Ecto neural progenitor cell (in vitro differentiated cells): ENCODE data around the gene IRAK2.
"Not testable (repeated sequence)": the region's sequence is repeated elsewhere in the genome, so short reads cannot be mapped to it uniquely, and the experiment has no call there.

Experiments used
- DNase-seq: peaks from one replicate; pipeline ENCODE4 v3.0.0-alpha.2; 2018; ENCODE audit warnings: low spot score

IRAK2 gene

GRCh38 chr3:10160346-10160745 lies 4.4 kb upstream of the IRAK2 start:
- DNase-seq, result no peak

- no peak for DNase-seq
Measured at GRCh38 chr3:10160925-10161324, 3.8 kb upstream of the IRAK2 start.

GRCh38 chr3:10162185-10162584 lies 2.5 kb upstream of the IRAK2 start:
- no peak for DNase-seq

DNA sequence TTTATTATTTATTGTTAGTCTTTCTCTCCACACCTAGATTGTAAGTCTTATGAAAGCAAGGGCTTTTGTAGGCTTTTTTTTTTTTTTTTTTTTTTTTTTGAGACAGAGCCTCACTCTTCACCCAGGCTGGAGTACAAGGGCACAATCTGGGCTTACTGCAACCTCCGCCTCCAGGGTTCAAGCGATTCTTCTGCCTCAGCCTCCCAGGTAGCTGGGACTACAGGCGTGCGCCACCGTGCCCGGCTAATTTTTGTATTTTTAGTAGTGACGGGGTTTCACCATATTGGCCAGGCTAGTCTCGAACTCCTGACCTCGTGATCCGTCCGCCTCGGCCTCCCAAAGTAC lies 546 bp upstream of the IRAK2 start:
- not testable (repeated sequence) for DNase-seq

DNA sequence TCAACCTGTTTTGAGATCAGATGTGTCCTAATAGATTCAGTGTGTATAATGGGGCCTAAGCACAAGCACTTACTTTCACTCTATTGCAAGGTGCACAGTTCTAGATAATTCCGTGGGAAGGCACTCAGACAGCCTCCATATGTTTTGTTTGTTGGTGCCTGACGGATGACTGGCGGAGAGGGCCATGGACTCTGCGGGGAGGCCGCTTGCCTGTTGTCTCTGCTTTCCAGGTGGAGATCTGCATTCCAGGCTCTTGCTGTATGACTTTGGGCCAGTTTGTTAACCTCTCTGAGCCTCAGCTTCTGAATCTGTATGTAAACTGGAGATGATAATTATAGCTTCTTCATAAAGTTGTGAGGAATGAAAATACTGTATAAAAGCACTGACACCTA lies 1.5 kb downstream of the IRAK2 start:
- no peak for DNase-seq

GRCh38 chr3:10169000-10169496 lies 4.3 kb downstream of the IRAK2 start:
- DNase-seq, result no peak

GRCh38 chr3:10170915-10171478 lies 6.3 kb downstream of the IRAK2 start:
- no peak for DNase-seq

GRCh38 chr3:10173095-10173925 lies 8.6 kb downstream of the IRAK2 start:
- DNase-seq, result no peak

- no peak for DNase-seq
Measured at GRCh38 chr3:10173926-10174435, 9.3 kb downstream of the IRAK2 start.

DNA sequence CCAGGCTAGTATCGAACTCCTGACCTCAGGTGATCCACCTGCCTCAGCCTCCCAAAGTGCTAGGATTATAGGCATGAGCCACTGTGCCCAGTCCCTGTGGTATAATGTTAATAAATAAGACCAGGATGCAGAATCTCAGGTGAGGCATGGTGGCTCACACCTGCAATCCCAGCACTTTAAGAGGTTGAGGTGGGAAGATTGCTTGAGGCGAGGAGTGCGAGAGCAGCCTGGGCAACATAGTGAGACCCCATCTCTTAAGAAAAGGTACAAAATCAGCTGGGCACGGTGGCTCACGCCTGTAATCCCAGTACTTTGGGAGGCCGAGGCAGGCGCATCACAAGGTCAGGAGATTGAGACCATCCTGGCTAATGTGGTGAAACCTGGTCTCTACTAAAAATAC lies 10.6 kb downstream of the IRAK2 start:
- DNase-seq, result not testable (repeated sequence)

GRCh38 chr3:10176150-10176549 lies 11.4 kb downstream of the IRAK2 start:
- not testable (repeated sequence) for DNase-seq

DNA sequence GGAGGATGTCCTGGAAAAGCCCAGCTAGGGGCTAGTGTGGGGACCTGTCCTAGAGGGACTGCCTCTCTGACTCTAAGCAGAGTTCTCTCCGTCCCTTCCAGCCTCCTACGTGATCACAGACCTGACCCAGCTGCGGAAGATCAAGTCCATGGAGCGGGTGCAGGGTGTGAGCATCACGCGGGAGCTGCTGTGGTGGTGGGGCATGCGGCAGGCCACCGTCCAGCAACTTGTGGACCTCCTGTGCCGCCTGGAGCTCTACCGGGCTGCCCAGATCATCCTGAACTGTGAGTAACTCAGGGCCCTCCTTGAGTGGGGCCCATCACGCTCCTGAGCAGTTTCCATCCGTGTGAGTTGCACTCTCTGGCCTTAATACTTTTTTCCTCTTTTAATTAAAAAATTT lies 13.0 kb downstream of the IRAK2 start:
- no peak for DNase-seq

DNA sequence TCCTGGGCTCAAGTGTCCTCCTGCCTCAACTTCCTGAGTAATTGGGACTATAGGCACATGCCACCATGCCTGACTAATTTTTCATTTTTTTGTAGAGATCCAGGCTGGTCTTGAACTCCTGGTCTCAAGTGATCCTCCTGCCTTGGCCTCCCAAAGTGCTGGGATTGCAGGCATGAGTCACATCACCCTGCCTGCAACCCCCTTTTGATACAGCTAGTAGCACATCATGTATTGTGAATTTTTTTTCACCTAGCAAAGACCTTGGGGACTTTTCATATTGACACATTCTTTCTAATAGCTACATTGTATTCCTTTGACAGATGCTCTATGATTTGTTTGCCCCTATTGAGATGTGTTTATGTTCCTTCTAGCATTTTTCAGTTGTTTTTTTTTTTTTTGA lies 14.2 kb downstream of the IRAK2 start:
- DNase-seq, result no peak

GRCh38 chr3:10180289-10180688 lies 15.6 kb downstream of the IRAK2 start:
- no peak for DNase-seq

DNA sequence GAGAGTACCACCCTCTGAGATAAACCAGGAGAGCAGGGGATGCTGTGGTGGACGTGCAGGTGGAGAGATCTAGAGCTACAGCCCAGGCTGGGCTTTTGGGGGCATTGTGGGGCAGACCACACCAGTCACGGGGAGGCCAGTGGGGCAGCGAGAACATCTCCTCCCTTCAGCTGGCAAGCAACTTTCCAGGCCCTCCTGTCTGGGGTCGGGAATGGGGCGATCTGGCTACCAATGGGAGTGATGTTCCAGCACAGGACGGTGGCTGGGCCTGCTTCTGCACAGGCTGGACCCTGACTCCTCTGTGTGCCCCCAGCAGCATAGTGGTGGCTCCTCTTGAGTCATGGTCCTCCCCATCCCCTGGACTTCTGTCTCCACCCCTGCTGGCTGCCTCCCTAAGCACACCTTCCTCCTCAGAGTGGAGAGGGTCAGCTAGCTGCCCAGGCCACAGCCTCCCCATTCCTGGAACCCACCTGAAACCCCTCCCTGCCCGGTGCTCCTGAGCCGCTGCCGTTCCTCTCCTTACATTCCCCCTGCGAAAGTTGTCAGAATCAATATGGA lies 16.1 kb downstream of the IRAK2 start:
- no peak for DNase-seq

DNA sequence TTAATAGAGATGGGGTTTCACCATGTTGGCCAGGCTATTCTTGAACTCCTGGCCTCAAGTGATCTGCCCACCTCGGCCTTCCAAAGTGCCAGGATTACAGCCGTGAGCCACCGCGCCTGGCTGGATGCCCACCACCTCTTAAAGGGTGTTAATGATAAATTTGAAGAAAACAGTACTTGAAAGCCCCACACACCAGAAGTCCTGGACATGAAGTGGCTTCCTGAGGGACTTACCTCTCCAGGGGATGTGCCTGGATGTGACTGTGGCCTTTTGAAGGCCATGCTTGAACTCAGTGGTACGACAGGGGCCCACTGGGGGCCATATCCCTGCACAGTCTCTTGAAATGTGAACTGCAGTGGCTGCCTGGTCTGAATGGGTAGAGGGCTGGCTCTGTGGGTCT lies 18.2 kb downstream of the IRAK2 start:
- no peak for DNase-seq

- DNase-seq, result no peak
Measured at GRCh38 chr3:10184250-10184649, 19.5 kb downstream of the IRAK2 start.

DNA sequence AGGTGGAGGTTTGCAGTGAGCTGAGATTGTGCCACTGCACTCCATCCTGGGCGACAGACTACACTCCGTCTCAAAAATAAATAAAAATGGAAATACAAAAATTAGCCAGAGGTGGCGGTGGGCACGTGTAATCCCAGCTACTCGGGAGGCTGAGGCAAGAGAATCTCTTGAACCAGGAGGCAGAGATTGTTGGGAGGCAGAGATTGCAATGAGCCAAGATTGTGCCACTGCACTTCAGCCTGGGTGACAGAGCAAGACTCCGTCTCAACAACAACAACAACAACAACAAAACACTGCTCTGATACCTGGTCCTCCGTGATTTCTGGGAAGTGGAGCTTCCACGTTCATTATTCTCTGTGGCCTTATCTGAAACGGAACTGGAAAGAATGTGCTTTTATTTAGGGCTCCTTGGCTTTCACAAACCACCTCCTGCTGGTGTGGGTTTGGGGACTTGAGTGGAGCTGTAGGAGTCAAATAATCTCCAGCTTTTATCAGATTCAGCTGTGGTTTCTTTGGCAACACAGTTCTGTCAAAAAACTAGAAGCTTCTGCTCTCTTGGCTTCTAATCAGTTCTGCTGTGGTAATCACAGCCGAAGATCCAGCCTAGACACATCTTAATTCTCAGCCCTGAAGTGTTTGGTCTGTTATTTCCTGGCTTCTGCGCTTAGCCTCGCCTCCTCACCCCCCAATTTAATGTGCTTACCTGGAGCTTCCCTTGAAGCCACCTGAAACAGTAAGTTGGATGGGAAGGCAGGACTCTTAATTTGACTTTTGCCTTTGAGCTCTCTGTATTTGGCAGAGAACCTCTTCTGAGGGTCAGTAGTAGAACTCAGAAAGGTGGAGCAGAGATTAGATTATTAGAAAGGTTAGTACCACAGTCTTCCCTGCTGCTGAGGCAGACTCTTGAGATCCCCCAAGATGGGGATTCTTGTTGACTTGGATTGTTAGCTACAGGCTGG lies 21.4 kb downstream of the IRAK2 start:
- no peak for DNase-seq

DNA sequence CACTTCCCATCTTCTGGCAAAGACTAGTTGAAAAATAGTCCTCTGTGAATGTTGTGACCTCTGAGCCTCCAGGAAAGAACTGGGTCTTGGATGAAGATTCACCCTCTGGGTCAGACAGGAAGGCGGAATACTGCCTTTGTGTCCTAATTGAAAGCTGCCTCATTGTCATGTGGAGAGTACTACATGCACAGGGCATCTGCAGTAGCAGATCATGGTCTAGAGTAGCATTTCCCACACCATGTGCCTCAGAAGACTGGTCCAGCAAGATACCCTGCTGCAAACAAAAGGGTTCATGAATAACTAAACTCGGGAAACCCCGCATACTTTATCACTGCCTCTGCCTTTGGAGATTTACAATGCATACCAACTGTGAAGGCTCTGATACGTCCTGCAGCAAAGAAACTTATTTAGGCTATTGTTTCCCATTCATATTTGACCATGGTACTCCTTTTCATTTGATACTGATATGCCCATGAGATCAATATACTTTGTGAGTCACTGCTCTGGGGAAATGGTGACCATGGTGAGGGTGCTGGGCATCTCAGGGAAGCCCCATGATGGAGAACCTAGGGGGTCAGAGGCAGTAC lies 22.7 kb downstream of the IRAK2 start:
- no peak for DNase-seq

DNA sequence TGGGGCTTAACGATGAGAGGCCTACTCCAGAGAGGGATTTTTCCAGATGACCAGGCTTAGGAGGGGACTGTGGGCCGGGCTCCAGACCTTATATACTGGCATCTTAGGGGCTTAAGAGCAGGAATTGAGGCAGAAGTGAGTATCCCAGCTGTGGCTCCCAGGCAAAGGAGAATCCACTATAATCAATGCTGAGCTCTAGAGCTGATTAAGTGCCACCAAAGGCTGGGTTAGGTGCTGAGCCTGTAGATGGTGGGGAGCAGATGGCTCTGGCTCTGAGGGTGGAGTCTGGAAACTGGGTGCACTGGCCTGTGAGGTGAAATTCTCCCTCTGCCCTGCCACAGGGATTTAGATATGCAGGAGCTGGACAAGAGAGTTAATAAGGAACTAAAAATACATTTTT lies 23.2 kb downstream of the IRAK2 start:
- DNase-seq, result no peak

- DNase-seq, result no peak
Measured at GRCh38 chr3:10188804-10189556, 24.3 kb downstream of the IRAK2 start.
